CD4-positive, alpha-beta T cell treated with Interleukin-17A for 1 hour (primary cell): Measurements from ENCODE around the gene KRR1.
A peak's percentile ranks its signal among the peaks of the same experiment; 100 is the strongest.

Experiments
- DNase-seq: peaks from one replicate; pipeline ENCODE4 v3.0.0-alpha.2; 2020

Gene KRR1

DNA sequence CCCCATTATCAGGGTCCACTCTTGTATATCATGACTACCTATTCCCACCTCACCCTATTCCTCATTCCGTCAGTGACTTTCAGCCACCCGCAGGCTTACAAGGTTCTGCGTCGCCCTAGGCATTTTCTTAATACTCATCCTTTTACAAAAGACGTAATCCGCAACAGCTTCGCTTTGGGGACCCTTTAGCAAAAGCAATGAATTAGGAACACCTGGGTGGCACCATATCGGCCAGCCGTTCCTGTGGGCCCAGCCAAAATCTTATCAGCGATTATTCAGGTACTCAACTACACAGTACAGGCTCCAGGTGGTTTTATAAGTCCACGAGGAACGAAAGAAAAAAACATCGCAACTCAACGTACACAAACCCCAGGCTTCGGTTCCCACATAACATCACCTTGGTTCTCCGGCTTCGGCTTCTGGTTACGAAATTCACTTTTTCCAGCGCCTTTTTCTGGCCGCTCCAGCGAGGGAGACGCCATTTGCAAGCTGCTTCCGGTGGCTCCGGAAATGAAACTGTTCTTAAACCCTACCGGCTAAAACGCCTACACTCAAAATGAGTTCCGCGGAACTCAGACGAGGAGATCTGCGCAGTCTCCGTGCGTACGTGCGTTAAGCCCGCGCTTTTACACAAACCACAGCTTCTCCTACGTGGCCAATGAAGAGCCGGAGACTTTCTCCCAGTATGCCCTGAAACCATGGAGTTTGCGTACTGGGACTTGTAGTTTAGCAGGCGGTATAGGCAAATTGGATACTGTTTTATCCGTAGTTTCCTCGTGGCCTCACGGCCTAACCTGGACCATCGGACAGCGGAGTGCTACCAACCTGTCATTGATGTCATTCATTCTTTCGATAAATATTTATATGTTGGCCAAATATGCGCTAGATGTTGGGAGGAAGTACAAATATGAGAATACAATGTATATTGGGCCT lies at the start of gene KRR1:
KRR1 (minus strand) TSS at position 494 of the 933 bp plus-strand sequence; CDS start at position 482, 12 bp downstream.
- peak; percentile 95 for DNase-seq

DNA sequence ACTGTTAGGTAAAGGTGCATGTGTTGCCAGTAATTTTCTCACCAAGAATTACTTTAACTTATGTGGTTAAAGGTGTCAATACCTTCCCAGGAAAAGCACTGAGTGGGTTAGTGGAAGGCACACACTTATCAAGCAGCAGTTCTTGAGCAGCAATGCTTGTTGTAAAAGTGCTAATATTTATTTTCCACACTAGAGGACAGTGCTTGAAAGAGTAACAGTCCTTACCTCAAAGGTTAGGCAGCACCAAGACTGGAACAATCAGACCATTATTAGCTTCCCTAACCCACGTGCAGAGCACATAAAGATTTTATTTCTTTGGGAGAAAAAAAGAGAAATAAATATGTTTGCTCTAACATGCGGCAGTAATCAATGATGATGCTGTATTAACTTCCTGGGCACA lies 48.8 kb upstream of the KRR1 start:
- DNase-seq = no peak

DNA sequence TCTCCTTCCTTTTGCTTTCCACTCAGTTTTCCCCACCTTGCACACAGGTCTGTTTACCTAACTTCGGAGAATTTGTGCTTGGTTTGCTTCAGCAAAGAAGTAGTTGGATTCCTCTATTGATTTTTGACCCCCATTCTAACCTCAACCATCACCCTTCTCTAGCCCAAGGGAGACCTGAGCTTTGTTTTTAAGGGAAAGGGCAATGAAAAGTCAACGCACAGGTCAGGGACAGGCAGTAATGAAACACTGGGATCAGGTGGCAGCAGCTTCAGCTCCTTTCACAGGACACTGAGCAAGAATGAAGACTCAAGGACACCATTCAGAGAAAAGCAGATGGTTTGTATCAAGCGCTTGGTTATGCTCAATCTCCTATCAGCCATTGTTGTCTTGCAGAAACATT lies 46.9 kb upstream of the KRR1 start:
- no peak for DNase-seq

DNA sequence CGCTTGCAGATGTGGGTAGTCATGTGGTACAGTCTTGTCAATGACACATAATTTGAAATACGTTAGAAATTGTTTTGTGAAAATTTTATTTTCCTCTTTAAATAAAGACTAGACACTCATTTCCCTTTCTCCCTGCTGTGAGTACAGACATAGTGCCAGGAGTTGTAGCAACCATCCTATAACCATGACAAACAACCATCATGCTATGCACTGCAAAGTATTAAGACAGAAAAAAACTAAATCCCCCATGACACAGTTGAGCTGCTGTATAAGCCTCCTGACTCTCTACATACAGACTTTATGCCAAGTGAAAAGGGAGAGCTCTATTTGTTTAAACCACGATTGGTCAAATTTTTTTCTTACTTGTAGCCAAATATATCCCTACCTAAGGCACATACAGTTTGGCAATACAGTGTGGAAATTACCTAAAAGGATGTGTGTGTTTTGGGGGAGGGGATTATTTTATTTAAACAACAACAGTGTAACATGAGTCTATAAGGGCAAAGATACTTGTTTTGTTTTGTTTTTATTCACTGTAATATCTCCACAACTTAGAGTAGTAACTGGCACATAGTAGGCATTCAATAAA lies 45.0 kb upstream of the KRR1 start:
- no peak for DNase-seq

DNA sequence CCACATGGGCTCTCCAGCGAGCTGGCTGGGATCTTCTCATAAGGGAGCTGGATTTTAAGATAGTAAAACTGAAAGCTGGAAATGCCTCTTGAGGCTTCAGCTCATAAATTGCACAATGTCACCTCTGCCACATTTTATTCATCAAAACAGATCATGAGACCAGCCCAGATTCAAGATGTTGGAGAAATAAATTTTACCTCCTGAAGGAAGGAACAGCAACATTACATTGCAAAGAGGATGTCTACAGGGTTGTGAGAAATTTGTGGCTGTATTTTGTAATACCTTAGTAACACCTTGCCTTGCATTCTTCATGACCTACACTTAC lies 43.1 kb upstream of the KRR1 start:
- no peak for DNase-seq

DNA sequence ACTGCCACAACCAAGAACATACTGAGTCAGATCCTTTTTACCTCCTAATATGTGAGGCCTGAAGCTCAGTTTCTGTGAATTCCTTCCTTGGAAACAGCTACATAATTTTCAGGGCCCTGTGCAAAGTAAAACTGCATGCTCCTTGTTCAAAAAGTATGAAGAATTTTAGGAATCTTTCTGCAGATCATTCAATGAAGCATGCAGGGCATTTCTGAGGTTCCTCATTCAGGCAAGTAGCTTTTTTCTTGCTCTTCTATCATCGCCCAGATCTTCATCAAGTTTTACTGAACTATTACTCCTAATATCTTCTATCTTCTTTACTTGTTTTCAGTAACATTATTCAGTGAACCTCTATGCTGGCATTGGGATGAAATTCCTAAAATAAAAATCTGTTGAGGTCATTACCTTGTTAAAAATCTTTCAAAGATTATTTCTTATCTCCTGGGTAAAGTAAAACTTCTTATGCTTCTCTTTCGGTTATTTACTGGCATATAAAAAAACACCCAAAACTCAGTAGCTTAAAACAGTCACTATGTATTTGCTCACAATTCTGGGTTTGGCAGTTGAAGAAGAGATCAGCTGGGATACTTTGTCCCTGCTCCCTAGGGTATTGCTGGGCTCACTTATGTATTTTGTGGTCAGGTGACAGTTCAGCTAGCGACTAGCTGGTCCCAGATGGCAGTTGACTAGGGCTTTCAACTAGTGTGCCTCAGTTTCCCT lies 42.6 kb upstream of the KRR1 start:
- DNase-seq = no peak

DNA sequence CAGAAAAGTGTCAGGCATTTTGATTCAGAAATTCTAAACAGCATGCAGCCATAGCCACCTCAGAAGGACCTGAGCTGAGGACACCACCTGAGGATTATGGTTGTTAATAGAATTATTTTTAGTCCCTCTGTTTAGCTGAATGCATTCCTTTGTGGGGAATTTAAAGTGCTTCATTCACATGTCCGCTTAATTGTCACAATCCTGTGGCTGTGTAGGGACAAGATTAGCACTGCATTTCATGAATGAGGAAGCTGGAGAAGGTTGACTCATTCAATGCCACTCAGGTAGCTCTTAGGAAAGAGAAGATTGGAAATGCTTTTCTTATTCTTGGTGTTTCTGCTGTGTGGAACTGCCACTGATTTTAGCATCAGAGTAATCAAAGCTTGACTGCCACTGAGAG lies 42.0 kb upstream of the KRR1 start:
- no peak for DNase-seq

DNA sequence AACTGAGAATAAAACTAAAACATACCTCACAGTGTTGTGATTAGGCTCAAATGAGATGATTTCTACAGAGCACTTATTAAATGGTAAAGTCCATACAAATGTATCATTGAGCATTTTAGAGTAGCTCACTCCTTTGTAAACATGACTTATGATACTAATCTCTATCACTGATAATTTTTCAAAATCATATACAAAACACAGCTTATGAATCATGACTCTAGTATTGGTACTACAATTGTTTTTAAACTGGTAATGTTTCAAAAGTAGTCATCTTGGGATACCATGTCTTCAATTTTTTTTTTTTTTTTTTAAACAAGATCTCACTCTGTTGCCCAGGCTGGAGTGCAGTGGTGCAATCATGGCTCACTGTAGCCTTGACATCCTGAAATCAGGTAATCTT lies 40.1 kb upstream of the KRR1 start:
- no peak for DNase-seq

DNA sequence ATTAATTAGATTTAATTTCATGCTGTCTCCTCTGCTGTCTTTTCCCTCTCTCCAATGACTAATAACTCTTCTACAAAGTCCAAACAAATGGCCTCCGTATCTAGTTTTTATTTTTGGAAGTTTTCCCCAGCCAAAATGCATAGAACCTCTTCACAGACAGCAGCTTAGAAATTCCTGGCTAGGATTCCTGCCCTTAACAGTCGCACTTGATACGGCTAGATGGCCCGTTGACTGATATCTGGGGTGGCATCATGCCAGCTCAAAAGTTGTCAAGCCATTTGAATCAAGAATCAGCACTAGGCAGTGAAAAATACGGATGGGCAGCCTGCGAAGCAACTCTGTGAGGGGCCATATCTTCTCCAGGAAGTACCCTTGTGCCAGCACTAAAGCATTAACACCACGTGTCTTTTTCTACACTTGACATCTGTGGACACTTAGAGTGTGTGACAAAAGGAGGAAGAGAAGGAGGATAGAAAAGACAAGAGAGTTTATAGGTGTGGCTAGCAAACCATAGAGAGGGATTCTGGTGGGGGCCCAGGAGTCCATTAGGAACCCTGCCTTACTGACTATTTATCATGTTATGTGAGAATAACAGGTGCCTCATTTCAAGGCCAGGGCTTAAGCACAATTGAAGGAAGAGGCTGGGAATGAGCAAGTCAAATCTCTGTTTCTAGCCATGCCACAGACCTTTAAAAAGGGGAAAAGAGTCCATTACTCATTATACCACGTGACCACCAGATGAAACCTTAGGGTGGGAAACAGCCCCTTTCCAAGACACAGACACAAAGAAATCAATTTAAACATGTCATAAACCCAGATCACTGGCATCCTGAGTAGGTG lies 39.2 kb upstream of the KRR1 start:
- DNase-seq = no peak

DNA sequence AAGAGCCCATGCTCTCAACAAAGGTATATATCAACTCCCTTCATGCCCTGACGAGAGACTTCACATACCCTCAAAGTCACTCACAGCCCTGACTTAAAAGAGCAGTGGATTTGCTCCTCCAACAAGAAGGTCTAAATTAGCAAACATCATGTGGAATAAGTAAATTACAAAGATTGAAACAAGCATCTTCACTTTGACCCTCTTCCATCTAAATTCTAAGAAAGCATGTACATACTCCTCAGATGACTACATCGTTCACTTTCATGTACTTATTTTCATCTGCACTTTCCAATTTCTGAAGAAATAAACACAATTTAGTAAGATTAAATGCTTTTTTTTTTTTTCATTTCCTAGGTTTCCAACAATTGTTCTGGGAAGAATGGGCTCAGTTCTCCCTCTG lies 38.6 kb upstream of the KRR1 start:
- DNase-seq = no peak

DNA sequence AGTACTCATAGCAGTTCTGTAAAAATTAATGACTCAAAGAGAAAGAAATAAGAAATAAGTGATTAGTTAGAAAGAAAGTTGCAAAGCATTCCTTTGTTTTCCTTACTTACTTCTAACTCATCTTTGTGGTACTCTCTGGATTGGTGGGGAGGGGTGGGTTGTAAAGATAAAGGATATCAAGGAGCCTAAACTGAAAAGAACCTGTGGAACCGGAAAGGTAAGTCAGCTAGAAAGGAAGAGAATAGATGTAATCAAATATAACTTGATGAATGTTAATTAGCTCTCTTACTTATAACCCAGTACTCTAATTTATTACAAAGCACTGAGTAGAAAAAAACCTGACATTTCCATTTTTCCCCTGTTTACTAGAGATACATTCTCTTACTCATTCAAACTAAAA lies 37.5 kb upstream of the KRR1 start:
- DNase-seq = no peak

DNA sequence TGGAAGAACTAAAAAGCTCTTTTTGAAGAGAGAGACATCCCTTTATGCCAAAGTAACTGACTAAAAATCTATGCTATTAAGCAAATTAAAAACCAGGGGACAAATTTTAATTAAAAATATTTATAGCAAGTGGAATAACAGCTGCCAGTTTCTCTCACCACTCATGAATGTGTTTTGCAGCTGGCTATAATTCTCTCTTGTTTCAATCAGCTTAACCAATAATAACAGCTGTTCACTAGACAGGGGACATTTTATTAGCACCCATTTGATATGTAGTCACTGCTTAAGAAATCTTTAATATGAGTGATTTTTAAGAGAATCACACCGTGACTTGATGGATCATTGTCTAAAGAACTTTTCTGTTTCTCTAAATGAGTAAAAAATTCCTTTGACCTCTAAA lies 34.2 kb upstream of the KRR1 start:
- DNase-seq = no peak

DNA sequence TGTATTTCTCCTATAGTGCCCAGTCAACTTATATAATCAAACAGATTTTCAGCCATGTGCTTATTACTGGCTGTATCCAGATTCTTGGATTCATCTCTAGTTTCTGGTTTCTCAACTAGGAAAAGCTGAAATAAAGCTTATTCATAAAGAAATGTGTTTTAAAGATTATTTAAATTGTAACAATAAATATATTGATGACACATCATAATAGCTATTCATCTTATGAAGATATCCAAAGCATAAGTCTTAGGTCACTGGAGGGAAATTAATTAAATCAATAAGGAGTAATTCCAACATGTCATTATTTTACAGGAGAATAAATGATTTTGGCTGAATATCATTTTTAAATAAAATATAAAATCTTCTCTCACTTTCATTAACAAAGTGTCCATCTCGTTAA lies 32.1 kb upstream of the KRR1 start:
- no peak for DNase-seq

DNA sequence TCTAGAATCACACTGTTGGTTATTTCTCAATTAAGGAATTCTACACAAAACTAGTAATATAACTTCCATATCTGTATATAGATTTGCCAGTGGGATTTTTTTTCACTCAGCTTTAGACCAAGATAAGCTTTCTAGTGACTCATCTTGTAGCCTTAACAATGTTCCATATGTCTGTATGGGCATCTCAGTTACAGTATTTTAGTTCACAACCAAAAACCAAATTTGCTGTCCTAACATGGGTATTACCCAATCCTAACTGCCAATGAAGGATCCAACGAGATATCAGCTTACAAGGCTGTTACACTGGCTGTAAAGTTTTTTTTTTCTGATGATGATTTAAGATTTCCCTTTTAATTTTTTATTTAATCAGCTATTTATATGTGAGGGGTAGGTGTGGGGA lies 31.5 kb upstream of the KRR1 start:
- no peak for DNase-seq

DNA sequence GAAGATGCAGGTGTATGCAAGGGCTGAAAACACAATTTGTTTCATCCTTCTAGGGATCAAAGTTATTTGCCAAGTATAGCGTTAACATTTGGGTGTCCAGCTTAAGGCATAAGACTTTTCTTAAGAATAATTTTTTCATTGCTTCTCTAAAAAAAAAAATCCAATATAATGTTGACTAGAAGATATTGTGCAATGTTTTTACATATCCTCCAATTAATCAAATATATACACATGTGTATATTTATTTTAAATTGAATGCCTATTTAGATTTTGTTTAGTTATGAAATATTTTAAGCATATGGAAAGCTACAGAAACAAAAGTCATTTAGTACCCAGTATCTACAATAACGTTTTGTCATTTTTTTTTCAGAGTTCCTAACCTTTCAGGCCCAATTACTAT lies 28.5 kb upstream of the KRR1 start:
- no peak for DNase-seq

DNA sequence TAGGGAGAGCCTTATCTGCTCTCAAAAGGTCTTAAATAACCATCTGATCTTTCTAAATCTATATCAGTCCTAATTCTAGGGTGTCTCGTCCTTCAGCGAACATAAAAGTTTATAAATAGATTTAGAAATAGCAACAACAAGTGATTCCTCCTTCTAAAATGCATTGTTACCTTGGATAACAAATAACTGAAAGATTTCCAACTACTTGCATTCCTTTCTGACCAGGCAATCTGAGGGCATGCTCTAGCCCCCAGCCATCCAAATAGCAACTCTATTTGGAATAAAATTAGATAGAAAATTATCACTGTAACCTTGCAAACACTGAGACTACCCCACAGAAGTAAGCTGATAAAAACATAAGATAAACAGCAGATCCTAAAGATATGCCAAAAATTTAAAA lies 21.8 kb upstream of the KRR1 start:
- DNase-seq = no peak

DNA sequence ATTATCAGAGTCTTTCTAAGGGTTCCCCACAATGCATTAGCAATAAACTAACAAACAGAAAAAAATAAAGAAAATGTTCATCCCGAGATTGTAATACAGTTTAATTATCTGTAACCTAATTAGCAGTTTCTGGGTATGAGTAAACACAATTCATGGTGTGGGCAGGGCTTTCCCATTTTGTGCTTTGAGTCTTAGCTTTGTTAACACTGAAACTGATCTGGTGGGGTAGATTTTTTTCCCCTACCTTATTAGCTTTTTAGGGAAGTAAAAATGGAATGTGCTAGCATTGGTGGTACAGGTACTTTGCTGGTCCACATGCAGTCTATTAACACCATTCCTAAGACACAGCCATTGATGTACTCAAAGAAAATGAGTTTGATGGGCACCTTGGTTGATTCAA lies 18.4 kb upstream of the KRR1 start:
- DNase-seq = no peak

DNA sequence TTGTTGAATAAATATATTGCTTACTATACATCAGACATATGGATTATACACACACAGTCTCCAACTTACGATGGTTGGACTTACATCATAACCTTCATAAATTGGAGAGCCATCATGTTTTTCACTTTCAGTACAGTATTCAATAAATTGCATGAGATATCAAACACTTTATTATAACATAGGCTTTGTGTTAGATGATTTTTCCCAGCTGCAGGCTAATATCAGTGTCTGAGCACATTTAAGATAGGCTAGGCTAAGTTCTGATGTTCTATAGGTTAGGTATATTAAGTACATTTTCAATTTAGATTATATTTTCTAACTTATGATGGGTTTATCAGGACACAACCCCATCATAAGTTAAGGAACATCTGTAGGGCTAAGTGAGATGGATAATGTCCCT lies 17.9 kb upstream of the KRR1 start:
- DNase-seq = no peak

DNA sequence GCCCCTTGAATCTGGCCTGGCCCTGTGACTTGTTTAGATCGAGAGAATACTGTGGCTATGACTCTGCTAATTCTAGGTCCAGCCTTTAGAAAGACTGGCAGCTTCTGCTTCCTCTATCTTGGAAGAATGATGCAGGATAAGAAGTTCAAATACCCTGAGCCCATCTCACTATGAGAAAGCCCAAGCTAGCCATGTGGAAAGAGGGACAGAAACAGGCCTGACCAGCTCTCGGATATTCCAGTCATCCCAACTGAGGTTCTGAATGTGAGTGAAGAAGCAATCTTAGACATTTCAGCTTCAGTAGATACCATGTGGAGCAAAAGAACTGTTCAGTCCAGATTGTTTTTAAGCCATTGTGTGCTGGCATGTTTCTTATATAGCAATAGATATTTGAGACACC lies 17.3 kb upstream of the KRR1 start:
- DNase-seq = no peak

DNA sequence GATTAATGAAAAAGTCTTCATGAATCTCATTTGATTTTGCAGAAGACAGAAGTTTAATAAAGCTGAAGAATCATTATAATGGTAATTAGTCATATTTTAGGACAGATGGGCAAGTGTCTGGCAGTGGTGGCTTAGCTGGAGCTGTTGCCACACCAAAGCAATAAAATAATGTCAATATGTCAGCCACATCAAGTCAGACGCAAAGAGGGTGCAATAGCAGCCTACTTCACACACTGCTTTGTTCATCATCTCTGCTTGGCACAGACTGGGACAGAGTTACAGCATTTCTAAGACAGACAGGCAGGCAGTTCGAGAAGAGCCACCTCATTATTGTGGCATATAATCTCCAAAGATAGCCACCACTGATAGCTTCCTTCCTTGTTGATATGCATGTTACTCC lies 16.9 kb upstream of the KRR1 start:
- DNase-seq = no peak

DNA sequence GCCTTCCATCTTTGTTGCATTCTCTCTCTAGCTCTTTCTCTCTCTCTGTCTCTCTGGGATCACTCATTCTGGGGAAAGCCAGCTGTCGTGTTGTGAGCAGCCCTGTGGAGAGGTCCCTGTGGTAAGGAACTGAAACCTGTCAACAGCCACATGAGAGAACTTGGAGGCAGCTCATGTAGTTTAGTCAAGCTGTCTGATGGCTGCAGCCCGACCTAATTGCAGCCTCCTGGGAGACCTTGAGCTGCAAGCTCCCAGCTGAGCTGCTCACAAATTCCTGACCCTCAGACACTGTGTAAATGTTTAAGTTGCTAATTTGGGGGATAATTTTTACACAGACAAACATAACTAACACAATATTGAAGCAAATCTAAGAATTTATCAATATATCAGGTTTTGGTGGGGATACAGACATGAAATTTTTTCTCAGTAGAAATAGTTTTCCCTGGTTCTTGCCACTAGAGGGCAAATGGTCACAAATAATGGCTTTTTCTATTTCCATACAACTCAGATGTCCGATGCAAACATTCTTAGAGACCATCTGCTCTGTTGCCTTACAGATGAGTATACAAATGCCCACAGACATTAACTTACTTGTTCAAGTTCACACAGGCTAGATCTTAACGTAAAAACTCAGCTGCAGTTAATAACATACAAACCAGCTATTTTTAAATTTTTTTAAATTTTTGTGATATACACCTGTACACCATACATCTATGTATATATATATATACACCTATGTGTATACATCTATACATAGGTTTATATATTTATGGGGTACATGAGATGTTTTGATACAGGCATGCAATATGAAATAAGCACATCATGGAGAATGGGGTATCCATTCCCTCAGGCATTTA lies 15.5 kb upstream of the KRR1 start:
- DNase-seq = peak; percentile 58

DNA sequence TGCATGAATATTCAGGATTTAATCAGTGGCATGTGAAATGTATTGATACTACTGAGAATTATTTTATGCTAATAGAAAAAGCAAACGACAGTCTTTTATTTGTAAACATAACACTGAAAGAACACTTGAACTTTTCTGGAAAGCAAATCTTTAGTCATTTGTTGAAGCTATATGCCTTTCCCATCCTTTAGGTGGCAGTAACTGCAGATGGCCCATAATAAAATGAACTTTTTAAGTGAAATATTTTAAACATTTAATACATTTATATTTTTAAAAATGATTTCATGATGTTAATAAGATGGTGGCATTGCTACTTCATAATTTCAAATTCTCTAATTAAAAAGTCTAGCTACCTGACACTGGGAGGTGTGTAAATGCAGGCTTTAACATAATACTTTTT lies 13.9 kb upstream of the KRR1 start:
- DNase-seq = no peak
